IPS-20b (cell line): ENCODE data around the gene PCYT2.

Experiments
- H3K27ac ChIP-seq: one replicate; pipeline ENCODE4 v1.5.1; 2013; ENCODE audit warnings: low read length
- H3K27me3 ChIP-seq: 2 replicates; pipeline ENCODE4 v1.6.1; 2013; ENCODE audit warnings: mild to moderate bottlenecking, low read length, inconsistent platforms; ENCODE audit not compliant: insufficient read depth
- H3K36me3 ChIP-seq: 2 replicates; pipeline ENCODE4 v1.6.1; 2013; ENCODE audit warnings: low read depth, mild to moderate bottlenecking, inconsistent platforms, low read length, moderate library complexity; ENCODE audit not compliant: insufficient read depth
- H3K4me1 ChIP-seq: 2 replicates; pipeline ENCODE4 v1.6.1; 2013; ENCODE audit warnings: mild to moderate bottlenecking, control low read depth, inconsistent platforms, low read length, moderate library complexity; ENCODE audit not compliant: insufficient read depth
- H3K4me3 ChIP-seq: 2 replicates; pipeline ENCODE4 v1.5.1; 2013; ENCODE audit warnings: mild to moderate bottlenecking, low read length, inconsistent platforms
- H3K9ac ChIP-seq: 2 replicates; pipeline ENCODE4 v1.6.1; 2013; ENCODE audit warnings: low read depth, mild to moderate bottlenecking, inconsistent platforms, low read length, moderate library complexity
- H3K9me3 ChIP-seq: 2 replicates; pipeline ENCODE4 v1.6.1; 2013; ENCODE audit warnings: mild to moderate bottlenecking, low read depth, low read length, inconsistent platforms; ENCODE audit not compliant: insufficient read depth

PCYT2 gene

DNA sequence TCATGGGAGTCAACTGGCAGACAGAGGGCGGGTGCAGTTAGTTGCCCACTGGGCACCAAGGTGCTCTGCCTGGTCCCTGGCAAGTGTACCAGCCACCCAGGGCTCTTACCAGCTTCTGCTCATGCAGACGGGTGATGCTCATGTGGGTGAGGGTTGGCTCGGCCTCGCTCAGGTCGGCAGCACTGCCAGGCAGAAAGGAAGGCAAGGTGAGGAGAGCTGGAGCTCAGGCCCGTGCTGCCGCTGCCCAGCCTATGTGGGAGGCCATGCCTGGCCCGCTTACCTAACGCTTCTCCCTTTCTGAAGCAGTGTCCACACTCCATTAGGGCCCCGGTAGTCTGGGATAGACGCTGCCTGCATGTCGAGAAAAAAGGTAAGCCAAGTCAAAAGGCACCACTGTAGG lies 4.1 kb upstream of the PCYT2 start:
- Histone ChIP-seq H3K4me1 (peaks cover 6% of the 10 kb centered on the region; the same call in 1 of the 2 replicates), H3K27me3 (peaks cover 4% of the 10 kb centered on the region; the same call in 1 of the 2 replicates), H3K27ac (no peak overlapping the region), H3K36me3 (peaks cover 44% of the 10 kb centered on the region), H3K9ac (no peak overlapping the region), H3K9me3 (no peaks in the 10 kb centered on the region), H3K4me3 (no peak overlapping the region)

DNA sequence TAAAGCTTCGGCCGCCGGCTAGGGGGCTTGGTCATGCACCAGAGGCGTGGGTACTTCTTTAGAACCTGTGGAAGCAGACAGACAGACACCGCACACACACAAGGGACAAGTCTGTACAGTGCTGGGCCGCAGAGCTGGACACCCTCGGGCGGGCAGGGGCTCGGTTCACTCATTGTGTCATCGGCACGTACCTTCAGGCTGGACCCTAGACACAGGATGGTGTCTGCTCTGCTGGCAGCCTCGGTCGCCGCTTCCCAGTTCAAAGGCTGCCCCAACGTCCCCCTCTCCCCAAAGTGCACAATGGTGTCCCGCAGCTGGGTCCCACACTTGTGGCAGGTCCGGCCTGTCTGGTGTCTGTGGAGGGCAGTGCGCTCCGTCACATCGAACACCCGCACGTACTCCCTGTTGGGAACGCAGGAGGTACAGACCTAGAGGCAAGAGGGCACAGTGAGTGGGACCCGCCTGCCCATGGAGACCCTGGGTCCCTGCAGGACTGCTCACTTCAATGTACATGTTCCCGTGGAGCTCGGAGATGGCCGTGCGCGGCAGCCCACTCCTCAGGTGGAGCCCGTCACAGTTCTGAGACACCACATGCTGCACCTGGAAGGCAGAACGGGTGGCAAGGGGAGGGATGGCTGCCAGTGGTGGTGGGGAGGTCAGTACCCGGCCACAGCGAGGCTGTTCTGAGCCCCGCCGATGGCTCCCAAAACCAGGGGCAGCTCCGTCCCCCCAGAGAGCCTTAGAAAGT lies 3.1 kb upstream of the PCYT2 start:
- Histone ChIP-seq H3K27ac (no peak overlapping the region), H3K4me1 (peaks cover 6% of the 10 kb centered on the region; the same call in 1 of the 2 replicates), H3K36me3 (peaks cover 35% of the 10 kb centered on the region), H3K9ac (no peak overlapping the region), H3K4me3 (no peak overlapping the region), H3K9me3 (no peaks in the 10 kb centered on the region), H3K27me3 (peaks cover 6% of the 10 kb centered on the region; the same call in 1 of the 2 replicates)

DNA sequence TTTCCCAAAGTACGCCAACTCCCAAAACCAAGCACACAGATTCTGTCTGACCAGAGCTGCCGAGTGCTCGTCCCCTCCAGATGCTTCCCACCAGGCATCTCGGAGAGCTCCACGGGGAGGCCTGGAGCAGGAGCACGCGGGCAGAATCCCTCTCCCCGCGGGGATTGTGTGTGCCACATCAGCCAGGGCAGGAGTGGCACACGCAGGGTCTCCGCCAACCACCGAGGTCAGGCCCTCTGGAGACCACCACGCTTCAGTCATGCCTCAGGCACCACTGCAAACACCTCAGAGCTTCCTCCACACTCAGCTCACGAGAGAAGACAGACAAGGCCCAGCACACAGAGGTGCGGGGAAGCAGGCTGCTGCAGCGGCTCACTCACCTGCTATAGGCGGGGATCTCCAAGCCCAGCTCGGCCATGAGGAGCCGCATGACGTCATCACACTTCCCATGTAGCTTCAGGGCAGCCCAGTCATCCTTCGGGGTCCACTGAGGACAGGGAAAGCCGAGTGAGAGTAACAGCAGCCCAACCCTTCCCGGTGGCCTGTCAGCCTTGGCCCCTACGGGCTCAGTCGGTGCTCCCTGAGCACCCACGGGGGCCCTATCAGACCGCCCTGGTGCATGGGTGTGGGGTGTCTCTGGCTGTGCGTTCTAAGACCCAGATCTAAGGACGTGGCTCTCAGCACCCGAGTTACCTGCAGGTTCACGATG lies 2.3 kb upstream of the PCYT2 start:
- peaks cover 6% of the 10 kb centered on the region; the same call in 1 of the 2 replicates for H3K27me3 ChIP-seq
- H3K4me3 ChIP-seq: no peak overlapping the region
- peaks cover 29% of the 10 kb centered on the region for H3K36me3 ChIP-seq
- H3K9ac ChIP-seq: no peak overlapping the region
- no peaks in the 10 kb centered on the region for H3K9me3 ChIP-seq
- H3K27ac ChIP-seq: no peak overlapping the region
- H3K4me1 ChIP-seq: peaks cover 6% of the 10 kb centered on the region; the same call in 1 of the 2 replicates

DNA sequence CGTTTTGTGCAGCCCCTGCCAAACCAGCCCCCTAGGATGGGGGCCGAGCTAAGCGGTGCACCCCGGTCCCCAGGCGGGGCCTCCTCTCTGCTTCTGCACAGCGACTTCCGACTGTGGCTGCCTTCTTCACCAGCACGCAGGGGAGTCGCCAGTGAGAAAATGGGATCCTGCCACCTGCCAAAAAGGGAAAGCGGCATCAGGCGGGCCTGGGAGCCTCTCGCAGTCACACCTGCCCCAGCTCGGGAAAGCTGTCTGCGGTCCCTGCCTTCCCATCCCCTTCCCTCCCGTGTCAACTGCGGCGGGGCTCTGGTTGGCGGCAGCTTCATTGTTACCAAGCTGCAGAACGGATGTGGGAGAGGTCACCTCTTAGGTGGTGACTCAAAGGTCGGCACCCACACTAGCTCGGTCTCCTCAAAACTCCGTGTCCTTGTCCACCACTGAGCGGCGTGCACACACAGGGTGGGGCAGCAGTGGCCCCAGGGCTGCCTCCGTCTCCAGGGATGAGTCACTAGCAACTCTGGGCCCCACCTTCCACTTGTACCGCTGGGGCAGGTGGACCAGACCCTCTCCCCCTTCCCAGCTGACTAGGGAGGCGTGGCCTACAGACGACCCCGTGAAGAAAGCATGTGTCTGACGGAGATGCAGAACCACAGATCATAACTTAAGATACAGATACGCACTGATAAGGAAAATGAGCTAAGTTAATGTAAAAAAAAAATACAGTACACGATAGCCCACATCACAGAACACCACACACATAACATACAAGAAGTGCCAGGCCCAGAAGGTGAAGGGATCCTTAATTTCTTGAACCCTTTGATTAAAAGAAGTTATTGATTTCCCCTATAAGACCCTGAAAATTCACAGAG lies 1.5 kb upstream of the PCYT2 start:
- Histone ChIP-seq H3K4me3 (no peak overlapping the region), H3K27ac (no peak overlapping the region), H3K27me3 (peaks cover 6% of the 10 kb centered on the region; the same call in 1 of the 2 replicates), H3K9me3 (no peaks in the 10 kb centered on the region), H3K9ac (no peak overlapping the region), H3K4me1 (peaks cover 6% of the 10 kb centered on the region; the same call in 1 of the 2 replicates), H3K36me3 (peaks cover 32% of the 10 kb centered on the region)

DNA sequence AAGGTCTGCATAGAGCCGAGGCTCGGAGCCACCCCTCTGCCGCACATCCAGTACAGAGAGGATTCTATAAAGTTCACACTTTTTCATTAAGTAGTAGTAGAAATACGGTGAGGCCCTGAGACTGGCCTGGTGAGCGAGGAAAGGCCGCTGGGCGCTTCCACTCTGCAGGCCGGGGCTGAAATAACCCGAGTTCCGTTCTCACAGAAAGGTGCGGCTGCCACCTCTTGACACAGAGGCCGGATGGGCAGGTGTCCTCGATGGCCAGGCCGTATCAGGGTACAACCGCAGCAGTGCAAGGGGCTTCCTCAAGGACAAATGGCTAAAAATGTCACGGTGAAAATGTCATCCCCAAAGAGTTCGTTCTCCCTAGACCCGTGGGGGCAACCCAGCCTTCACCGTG lies 770 bp upstream of the PCYT2 start:
- peaks cover 6% of the 10 kb centered on the region; the same call in 1 of the 2 replicates for H3K27me3 ChIP-seq
- peaks cover 36% of the 10 kb centered on the region for H3K36me3 ChIP-seq
- peaks cover 3% of the 10 kb centered on the region; the same call in 1 of the 2 replicates for H3K4me1 ChIP-seq
- H3K9ac ChIP-seq: no peak overlapping the region
- peak overlapping the region; percentile 56; the same call in 1 of the 2 replicates for H3K4me3 ChIP-seq
- no peak overlapping the region for H3K27ac ChIP-seq
- no peaks in the 10 kb centered on the region for H3K9me3 ChIP-seq

DNA sequence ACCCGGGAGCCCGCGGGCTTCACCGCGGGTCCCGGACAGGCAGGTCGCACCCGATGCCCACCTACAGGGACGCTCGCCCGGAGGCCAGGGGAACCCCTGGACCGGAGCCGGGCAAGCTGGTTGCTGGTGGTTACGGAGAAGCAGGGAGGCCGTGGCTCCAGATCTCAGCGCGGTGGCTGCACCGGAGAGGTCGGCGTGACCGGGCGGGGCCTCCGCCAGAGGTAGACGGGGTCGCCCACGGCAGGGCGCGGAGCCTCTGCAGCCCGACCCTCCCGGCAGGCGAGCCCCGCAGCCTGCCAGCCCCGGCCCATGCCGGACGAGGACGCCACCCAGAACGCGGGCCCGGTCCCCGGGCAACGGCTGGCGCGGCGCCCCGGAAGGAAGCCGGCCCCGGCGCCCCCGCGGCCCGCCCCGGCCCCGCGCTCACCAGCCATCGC lies 341 bp downstream of the PCYT2 start:
- Histone ChIP-seq H3K27me3 (peaks cover 6% of the 10 kb centered on the region; the same call in 1 of the 2 replicates), H3K9ac (peak overlapping the region; percentile 68), H3K36me3 (peaks cover 36% of the 10 kb centered on the region), H3K27ac (no peak overlapping the region), H3K4me1 (no peaks in the 10 kb centered on the region), H3K9me3 (no peaks in the 10 kb centered on the region), H3K4me3 (peak overlapping the region; percentile 82)

DNA sequence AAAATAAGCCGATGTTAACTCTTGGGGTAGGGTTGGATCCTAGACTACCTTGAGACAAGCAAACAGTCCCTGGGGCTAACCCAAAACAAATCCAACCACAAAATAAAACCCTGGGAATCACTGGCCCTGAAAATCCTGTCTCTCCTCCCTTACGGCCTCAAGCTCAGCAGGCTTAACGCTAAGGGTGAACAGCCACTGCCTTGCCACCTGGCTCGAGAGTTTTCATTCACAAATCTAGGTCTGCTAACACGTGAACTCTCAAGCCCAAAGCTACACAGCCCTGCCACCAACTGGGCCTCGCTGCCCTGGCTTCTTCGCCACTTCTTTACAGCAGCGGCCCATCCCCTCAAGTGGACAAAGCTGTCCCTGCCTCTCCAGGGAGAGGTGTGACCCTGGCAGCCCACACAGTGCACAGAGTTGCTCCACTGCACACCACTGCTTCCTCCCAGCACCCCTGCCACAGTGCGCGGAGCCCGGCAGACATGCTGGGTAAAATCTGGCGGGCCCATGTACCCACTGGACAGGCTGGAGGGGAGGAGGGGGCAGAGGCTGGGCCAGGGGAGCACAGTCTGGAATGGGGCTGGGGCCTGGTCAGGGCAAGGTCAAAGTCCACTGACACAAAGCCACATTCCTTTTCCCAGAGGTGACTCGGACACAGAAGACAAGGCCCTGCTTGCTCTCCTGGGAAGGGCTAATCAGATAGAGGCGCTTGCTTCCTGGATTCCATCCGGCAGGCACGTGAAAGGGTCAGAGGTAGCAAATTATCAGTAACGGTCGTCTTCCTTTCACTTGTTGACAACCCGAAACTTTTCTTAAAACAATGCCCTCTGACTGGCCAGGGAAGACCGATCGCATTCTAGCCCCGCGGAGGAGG lies 996 bp downstream of the PCYT2 start:
- no peaks in the 10 kb centered on the region for H3K4me1 ChIP-seq
- peak overlapping the region; percentile 68; the same call in 1 of the 2 replicates for H3K9ac ChIP-seq
- H3K9me3 ChIP-seq: no peaks in the 10 kb centered on the region
- peak overlapping the region; percentile 82 for H3K4me3 ChIP-seq
- peaks cover 32% of the 10 kb centered on the region for H3K36me3 ChIP-seq
- H3K27ac ChIP-seq: no peak overlapping the region
- peaks cover 6% of the 10 kb centered on the region; the same call in 1 of the 2 replicates for H3K27me3 ChIP-seq

DNA sequence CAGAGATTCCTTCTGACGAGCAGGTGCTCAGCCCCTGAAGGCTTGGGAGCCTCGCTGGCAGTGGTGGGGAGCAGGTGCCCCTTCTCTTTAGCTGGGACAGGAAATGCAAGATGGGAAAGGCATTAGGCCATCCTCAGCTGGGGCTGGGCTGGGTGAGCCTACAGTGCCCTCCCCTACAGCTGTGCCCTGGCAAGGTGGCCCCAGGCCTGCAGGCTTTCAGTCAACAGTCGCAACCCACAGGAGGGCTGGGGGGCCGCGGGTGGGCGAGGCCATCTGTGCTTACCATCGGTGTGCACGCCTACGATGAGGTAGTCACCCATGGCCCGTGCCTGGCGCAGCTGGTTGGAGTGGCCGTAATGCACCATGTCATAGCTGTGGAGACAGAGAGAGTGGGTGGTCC lies 2.0 kb downstream of the PCYT2 start:
- H3K27ac ChIP-seq: no peak overlapping the region
- H3K27me3 ChIP-seq: peaks cover 6% of the 10 kb centered on the region; the same call in 1 of the 2 replicates
- no peak overlapping the region for H3K9ac ChIP-seq
- no peak overlapping the region for H3K4me3 ChIP-seq
- H3K36me3 ChIP-seq: peaks cover 22% of the 10 kb centered on the region
- no peaks in the 10 kb centered on the region for H3K4me1 ChIP-seq
- no peaks in the 10 kb centered on the region for H3K9me3 ChIP-seq

DNA sequence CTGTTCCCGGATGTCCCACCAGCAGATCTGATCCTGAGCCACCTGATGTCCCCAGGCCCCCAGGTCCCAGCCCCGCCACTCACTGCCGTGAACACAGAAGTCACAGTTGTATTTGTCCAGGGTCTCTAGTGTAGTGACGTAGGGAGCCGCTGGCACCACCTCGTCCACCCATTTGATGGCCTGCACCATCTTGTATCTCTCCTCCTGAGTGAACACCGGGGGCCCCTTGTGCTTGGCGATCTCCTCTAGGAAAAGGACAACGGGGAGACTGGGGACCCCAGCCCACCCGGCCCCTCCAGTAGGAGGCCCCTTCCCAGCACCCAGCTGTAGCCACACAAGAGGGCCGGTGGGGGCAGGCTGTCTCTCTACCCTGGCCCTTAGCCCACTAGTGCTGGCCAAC lies 2.4 kb downstream of the PCYT2 start:
- Histone ChIP-seq H3K9ac (no peak overlapping the region), H3K9me3 (no peaks in the 10 kb centered on the region), H3K36me3 (peaks cover 18% of the 10 kb centered on the region; the same call in 1 of the 2 replicates), H3K4me3 (no peak overlapping the region), H3K27ac (no peak overlapping the region), H3K27me3 (peaks cover 6% of the 10 kb centered on the region; the same call in 1 of the 2 replicates), H3K4me1 (no peaks in the 10 kb centered on the region)

DNA sequence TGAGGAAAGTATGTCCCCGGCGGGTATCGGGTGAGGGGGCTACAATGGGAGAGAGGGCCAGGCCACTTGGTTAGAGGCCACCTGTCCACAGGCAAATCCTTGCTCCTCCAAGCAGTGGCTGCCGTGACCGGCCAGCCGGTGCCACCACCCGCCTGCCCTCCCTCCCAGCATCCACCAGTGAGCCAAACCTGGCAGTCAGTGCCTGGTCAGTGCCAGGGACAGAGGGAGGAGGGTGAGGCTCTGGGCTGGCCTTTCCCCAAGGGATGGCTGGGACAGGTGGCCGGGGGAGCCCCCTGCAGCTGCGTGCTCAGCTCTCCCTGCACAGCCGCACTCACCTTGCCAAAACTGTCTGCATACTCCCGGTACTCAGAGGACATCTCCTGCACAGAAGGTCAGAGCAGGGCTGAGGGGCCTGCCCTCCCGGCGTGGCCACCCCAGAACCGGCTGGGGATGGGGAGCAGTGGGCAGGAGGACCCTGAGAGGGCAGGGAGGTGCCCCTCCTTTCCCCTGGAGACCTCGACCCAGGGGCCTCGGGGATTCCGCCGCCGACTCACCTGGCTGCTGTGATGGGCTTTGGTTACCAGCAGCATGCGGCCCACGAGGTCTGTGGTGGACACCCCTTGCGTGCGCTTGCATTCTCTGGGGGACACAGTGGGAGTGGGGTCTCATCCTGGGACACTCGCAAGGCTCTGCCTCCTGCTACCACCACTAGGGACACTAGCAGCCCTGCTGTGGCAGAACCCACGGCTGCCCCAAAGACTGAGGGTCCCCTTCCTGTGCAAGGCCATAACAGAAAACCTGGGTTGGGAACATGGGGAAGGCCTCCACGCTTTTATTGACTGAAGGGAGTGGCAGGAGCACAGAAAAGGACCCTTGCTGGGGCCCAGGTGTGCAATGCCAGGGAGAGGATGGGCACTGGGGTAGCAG lies 3.7 kb downstream of the PCYT2 start:
- H3K4me3 ChIP-seq: no peak overlapping the region
- no peaks in the 10 kb centered on the region for H3K4me1 ChIP-seq
- H3K27me3 ChIP-seq: peaks cover 13% of the 10 kb centered on the region
- H3K9me3 ChIP-seq: no peaks in the 10 kb centered on the region
- no peak overlapping the region for H3K9ac ChIP-seq
- 0 out of 2 replicates have a peak, but pooled peaks cover 7% of the 10 kb centered on the region for H3K36me3 ChIP-seq
- H3K27ac ChIP-seq: no peak overlapping the region
